Erythroblast (primary cell): Measurements from ENCODE around the gene HMGB4.

Experiments used
- DNase-seq, 2 experiments: peaks; one replicate each; lab custom pipeline; 2025; lab: John Stamatoyannopoulos, UW
- GATA1 ChIP-seq: IDR thresholded peaks from 2 replicates; pipeline ENCODE4 v1.6.1; 2011; ENCODE audit warnings: low read depth, mild to moderate bottlenecking, control low read depth, low read length, moderate library complexity
- POLR2A ChIP-seq: IDR thresholded peaks from 2 replicates; pipeline ENCODE4 v1.6.1; 2011; ENCODE audit warnings: mild to moderate bottlenecking, low read length

HMGB4 gene

GRCh38 chr1:33828059-33828458, 35.8 kb upstream of the HMGB4 start:
- no peak for DNase-seq
- TF ChIP-seq GATA1 (no peak), POLR2A (no peak)

GRCh38 chr1:33828654-33829053, 35.2 kb upstream of the HMGB4 start:
- no peak for DNase-seq
- TF ChIP-seq GATA1: no peak
- TF ChIP-seq POLR2A: no peak

GRCh38 chr1:33836911-33837310, 27.0 kb upstream of the HMGB4 start:
- TF ChIP-seq GATA1 (no peak), POLR2A (no peak)
- DNase-seq: no peak

- TF ChIP-seq POLR2A: no peak
- TF ChIP-seq GATA1: no peak
- DNase-seq: no peak
These were observed 26.2 kb upstream of the HMGB4 start for GRCh38 chr1:33837635-33838034.

GRCh38 chr1:33841494-33841893, 22.4 kb upstream of the HMGB4 start:
- no peak for DNase-seq
- no peak for TF ChIP-seq POLR2A
- no peak for TF ChIP-seq GATA1

- TF ChIP-seq POLR2A (no peak), GATA1 (no peak)
- DNase-seq: no peak
These were observed 21.5 kb upstream of the HMGB4 start for GRCh38 chr1:33842348-33842747.

GRCh38 chr1:33844166-33844565, 19.7 kb upstream of the HMGB4 start:
- no peak for TF ChIP-seq GATA1

GRCh38 chr1:33846861-33847260, 17.0 kb upstream of the HMGB4 start:
- TF ChIP-seq POLR2A (no peak), GATA1 (no peak)
- DNase-seq: no peak

More at GRCh38 chr1:33844166-33844565, 19.7 kb upstream of the HMGB4 start:
- DNase-seq: no peak

GRCh38 chr1:33848205-33848937, 15.5 kb upstream of the HMGB4 start:
- DNase-seq: no peak
- TF ChIP-seq POLR2A: no peak
- TF ChIP-seq GATA1: no peak

- no peak for DNase-seq
- no peak for TF ChIP-seq POLR2A
These were observed 14.7 kb upstream of the HMGB4 start for GRCh38 chr1:33849211-33849610.

- no peak for DNase-seq
- TF ChIP-seq GATA1 (no peak), POLR2A (no peak)
These were observed 13.4 kb upstream of the HMGB4 start for GRCh38 chr1:33850481-33850880.

GRCh38 chr1:33852711-33853110, 11.2 kb upstream of the HMGB4 start:
- no peak for DNase-seq
- TF ChIP-seq GATA1 (no peak), POLR2A (no peak)

GRCh38 chr1:33853431-33853830, 10.4 kb upstream of the HMGB4 start:
- DNase-seq: no peak
- TF ChIP-seq GATA1 (no peak), POLR2A (no peak)

GRCh38 chr1:33854091-33854490, 9.8 kb upstream of the HMGB4 start:
- DNase-seq: no peak
- TF ChIP-seq GATA1 (no peak), POLR2A (no peak)

- DNase-seq: no peak
- TF ChIP-seq GATA1: no peak
- TF ChIP-seq POLR2A: no peak
These were observed 3.2 kb upstream of the HMGB4 start for GRCh38 chr1:33860671-33861070.
